H1 (cell line): ENCODE data around the gene ISG15. TPM values are rescaled to one million over a fixed set of nuclear protein-coding genes. Genes with fewer than 3 reads are reported as not detected.

Source experiments
- CTCF ChIA-PET: fragments of 300-600 bp; sonication (Branson Sonifier 250); formaldehyde crosslinking; loops from one replicate; lab custom pipeline; 2021; ENCODE audit not compliant: partially characterized antibody; lab: Charles Lee
- POLR2A ChIA-PET: fragments of 300-600 bp; sonication (Branson Sonifier 250); formaldehyde crosslinking; loops from one replicate; lab custom pipeline; 2021; ENCODE audit warnings: inconsistent platforms; ENCODE audit not compliant: partially characterized antibody; lab: Charles Lee
- DNase-seq, 2 experiments: peaks; one replicate each; pipeline versions ENCODE4 v3.0.0 to v3.0.0-alpha.2; 2010 to 2022; ENCODE audit warnings: low spot score in 2 of 2, low read depth in 1 of 2, mixed read lengths in 1 of 2
- FAIRE-seq: peaks from 2 replicates; lab custom pipeline; 2011; peaks lifted over from hg19 to GRCh38; lab: Jason Lieb, UNC
- H2AFZ ChIP-seq: 2 replicates; pipeline ENCODE4 v1.8.1; 2012; ENCODE audit warnings: low read length, inconsistent platforms
- H2AK5ac ChIP-seq: 2 replicates; pipeline ENCODE4 v1.6.1; 2013; ENCODE audit warnings: low read depth, low read length
- H2BK120ac ChIP-seq: replicated peaks from 2 replicates; pipeline ENCODE3; 2013; ENCODE audit warnings: low read depth, low read length, inconsistent platforms
- H2BK12ac ChIP-seq: 2 replicates; pipeline ENCODE4 v1.6.1; 2013; ENCODE audit warnings: low read depth, low read length
- H2BK15ac ChIP-seq: 2 replicates; pipeline ENCODE4 v1.6.1; 2013; ENCODE audit warnings: low read length
- H2BK20ac ChIP-seq: 2 replicates; pipeline ENCODE4 v1.6.1; 2013; ENCODE audit warnings: low read length
- H2BK5ac ChIP-seq: 2 replicates; pipeline ENCODE4 v1.6.1; 2013; ENCODE audit warnings: low read depth, low read length
- H3K14ac ChIP-seq: 2 replicates; pipeline ENCODE4 v1.6.1; 2013; ENCODE audit warnings: inconsistent platforms; ENCODE audit not compliant: insufficient read length
- H3K18ac ChIP-seq: 2 replicates; pipeline ENCODE4 v1.6.1; 2013; ENCODE audit warnings: low read length; ENCODE audit errors: extremely low read depth
- H3K23ac ChIP-seq: 2 replicates; pipeline ENCODE4 v1.6.1; 2013; ENCODE audit warnings: inconsistent platforms; ENCODE audit not compliant: insufficient read length
- H3K23me2 ChIP-seq: 2 replicates; pipeline ENCODE4 v1.6.1; 2013; ENCODE audit warnings: low read depth, low read length
- H3K27ac ChIP-seq: 2 replicates; pipeline ENCODE4 v1.6.1; 2011; ENCODE audit warnings: low read depth, low read length, inconsistent platforms
- H3K27me3 ChIP-seq, 4 experiments: replicated peaks in 1 of 4; 1 replicate in 1 of 4; 2 replicates in 3 of 4; pipeline versions ENCODE4 v1.6.1 to v1.8.1; 2011 to 2013; ENCODE audit warnings: low read length in 3 of 4, mild to moderate bottlenecking in 3 of 4, inconsistent platforms in 2 of 4, mixed read lengths in 2 of 4, moderate library complexity in 1 of 4; ENCODE audit not compliant: control insufficient read depth in 3 of 4, insufficient read depth in 3 of 4; ENCODE audit errors: extremely low read depth in 1 of 4
- H3K36me3 ChIP-seq, 4 experiments: 2 replicates each; pipeline versions ENCODE4 v1.6.1 to v1.8.1; 2011 to 2013; ENCODE audit warnings: mild to moderate bottlenecking in 4 of 4, low read length in 3 of 4, moderate library complexity in 2 of 4, control low read depth in 1 of 4, inconsistent platforms in 1 of 4; ENCODE audit not compliant: insufficient read depth in 4 of 4, control insufficient read depth in 2 of 4
- H3K4ac ChIP-seq: replicated peaks from 2 replicates; pipeline ENCODE3; 2013; ENCODE audit warnings: low read length, low read depth, mixed read lengths, inconsistent platforms; ENCODE audit not compliant: insufficient read length
- H3K4me1 ChIP-seq, 4 experiments: replicated peaks in 1 of 4; 1 replicate in 1 of 4; 2 replicates in 3 of 4; pipeline versions ENCODE4 v1.6.1 to v1.8.1; 2011 to 2013; ENCODE audit warnings: low read length in 3 of 4, inconsistent platforms in 2 of 4, mixed read lengths in 1 of 4; ENCODE audit not compliant: insufficient read depth in 4 of 4, control insufficient read depth in 3 of 4
- H3K4me2 ChIP-seq, 2 experiments: 2 replicates each; pipeline versions ENCODE4 v1.6.1 to v1.8.1; 2011 to 2013; ENCODE audit warnings: low read depth in 2 of 2, low read length in 2 of 2, control low read depth in 1 of 2, inconsistent platforms in 1 of 2, mild to moderate bottlenecking in 1 of 2; ENCODE audit not compliant: insufficient read depth in 1 of 2
- H3K4me3 ChIP-seq, 4 experiments: fragments of 200-600, 300-600 bp in 1 of 4; sonication (generic), shearing (Covaris generic), sonication (Bioruptor Twin) in 1 of 4; 2 replicates each; pipeline versions ENCODE4 v1.5.1 to v1.8.1; 2011 to 2016; ENCODE audit warnings: low read length in 4 of 4, low read depth in 3 of 4, control low read depth in 2 of 4, inconsistent platforms in 2 of 4, mild to moderate bottlenecking in 2 of 4, mixed read lengths in 1 of 4, moderate library complexity in 1 of 4; ENCODE audit not compliant: insufficient read depth in 2 of 4; ENCODE audit errors: extremely low read depth in 1 of 4
- H3K56ac ChIP-seq: replicated peaks from 2 replicates; pipeline ENCODE3; 2013; ENCODE audit warnings: low read depth, mild to moderate bottlenecking, mixed read lengths, low read length, inconsistent platforms; ENCODE audit not compliant: insufficient read length
- H3K79me1 ChIP-seq: 2 replicates; pipeline ENCODE4 v1.6.1; 2013; ENCODE audit warnings: low read depth, low read length, control low read depth
- H3K79me2 ChIP-seq, 2 experiments: 2 replicates each; pipeline versions ENCODE4 v1.6.1 to v1.8.1; 2012 to 2013; ENCODE audit warnings: low read length in 2 of 2, mild to moderate bottlenecking in 2 of 2, inconsistent platforms in 1 of 2; ENCODE audit not compliant: insufficient read depth in 2 of 2, control insufficient read depth in 1 of 2
- H3K9ac ChIP-seq, 4 experiments: replicated peaks in 1 of 4; 1 replicate in 1 of 4; 2 replicates in 3 of 4; pipeline versions ENCODE4 v1.6.1 to v1.8.1; 2011 to 2013; ENCODE audit warnings: low read depth in 3 of 4, low read length in 3 of 4, control low read depth in 2 of 4, mild to moderate bottlenecking in 2 of 4, moderate library complexity in 2 of 4, inconsistent platforms in 1 of 4; ENCODE audit errors: extremely low read depth in 1 of 4
- H3K9me3 ChIP-seq, 2 experiments: 2 replicates each; pipeline versions ENCODE4 v1.6.1 to v1.8.1; 2012 to 2013; ENCODE audit warnings: mild to moderate bottlenecking in 2 of 2, moderate library complexity in 2 of 2, control low read depth in 1 of 2, inconsistent platforms in 1 of 2, low read depth in 1 of 2, low read length in 1 of 2, mixed read lengths in 1 of 2; ENCODE audit not compliant: insufficient read depth in 2 of 2
- H4K20me1 ChIP-seq, 2 experiments: replicated peaks in 1 of 2; 2 replicates each; pipeline versions ENCODE3 to v1.8.1; 2011 to 2013; ENCODE audit warnings: inconsistent platforms in 2 of 2, low read length in 2 of 2, mild to moderate bottlenecking in 1 of 2; ENCODE audit not compliant: insufficient read depth in 2 of 2, control insufficient read depth in 1 of 2
- H4K5ac ChIP-seq: 2 replicates; pipeline ENCODE4 v1.6.1; 2013; ENCODE audit warnings: low read length, low read depth, mixed read lengths, inconsistent platforms; ENCODE audit not compliant: insufficient read length
- H4K8ac ChIP-seq: 2 replicates; pipeline ENCODE4 v1.8.0; 2013; ENCODE audit warnings: mild to moderate bottlenecking, moderate library complexity, low read length, inconsistent platforms; ENCODE audit not compliant: insufficient read depth; ENCODE audit errors: extremely low read depth
- H4K91ac ChIP-seq: replicated peaks from 2 replicates; pipeline ENCODE3; 2013; ENCODE audit warnings: low read length, mixed read lengths, inconsistent platforms; ENCODE audit not compliant: insufficient read length
- BCL11A ChIP-seq, 2 experiments: IDR thresholded peaks; one replicate each; pipeline ENCODE4 v1.6.1; 2011; ENCODE audit warnings: low read depth in 2 of 2, low read length in 2 of 2, mild to moderate bottlenecking in 2 of 2
- CREB1 ChIP-seq: IDR thresholded peaks from 2 replicates; pipeline ENCODE4 v1.6.1; 2012; ENCODE audit warnings: inconsistent platforms
- FOSL1 ChIP-seq: IDR thresholded peaks from 2 replicates; pipeline ENCODE4 v1.6.1; 2011; ENCODE audit warnings: mild to moderate bottlenecking, low read depth, low read length, moderate library complexity; ENCODE audit not compliant: insufficient read depth
- HDAC6 ChIP-seq: IDR thresholded peaks from one replicate; pipeline ENCODE4 v1.7.1; 2012; ENCODE audit warnings: low read depth, mild to moderate bottlenecking, inconsistent platforms, low read length, moderate library complexity
- JUND ChIP-seq: IDR thresholded peaks from 2 replicates; pipeline ENCODE4 v1.6.1; 2011; ENCODE audit warnings: mild to moderate bottlenecking, improper control_type of control experiment, low read length
- KDM1A ChIP-seq: fragments of 200-600, 300-600 bp; sonication (generic); IDR thresholded peaks from 2 replicates; pipeline ENCODE4 v1.7.1; 2016; ENCODE audit warnings: mild to moderate bottlenecking, low read length, borderline replicate concordance
- KDM5A ChIP-seq: fragments of 200-600 bp; IDR thresholded peaks from 2 replicates; pipeline ENCODE4 v1.7.1; 2012; ENCODE audit warnings: mild to moderate bottlenecking, low read length, inconsistent platforms, mixed read lengths
- SP4 ChIP-seq: IDR thresholded peaks from 2 replicates; pipeline ENCODE4 v1.6.1; 2012; ENCODE audit warnings: low read length, inconsistent platforms
- TCF12 ChIP-seq: IDR thresholded peaks from 2 replicates; pipeline ENCODE4 v1.6.1; 2011; ENCODE audit warnings: low read depth, mild to moderate bottlenecking, low read length
- TEAD4 ChIP-seq: IDR thresholded peaks from 2 replicates; pipeline ENCODE4 v1.6.1; 2012; ENCODE audit warnings: low read depth, low read length, inconsistent platforms, mixed read lengths
- WGBS, 2 experiments: shearing (Covaris generic) in 1 of 2; methylation state at CpG; one replicate each; pipeline versions ENCODE4 v1.1.6 to v1.1.7; 2013 to 2015; ENCODE audit warnings: low lambda C conversion rate in 2 of 2, mixed read lengths in 2 of 2, inconsistent platforms in 1 of 2, low coverage in 1 of 2, missing lambda C conversion rate in 1 of 2; ENCODE audit not compliant: insufficient replicate concordance in 2 of 2, insufficient coverage in 1 of 2, insufficient read length in 1 of 2; ENCODE audit errors: extremely low coverage in 1 of 2, missing lambda C conversion rate in 1 of 2; 5-methylcytosine and 5-hydroxymethylcytosine counted together
- polyA plus RNA-seq, 7 experiments: library from polyadenylated mRNA; depleted of rRNA in 3 of 7; stranded (reverse) in 5 of 7; unstranded in 2 of 7; fragments of >200 nt in 5 of 7; fragments of 200-250 nt in 2 of 7; gene quantifications; 1 replicate in 5 of 7; 2 replicates in 1 of 7; 4 replicates in 1 of 7; pipeline versions ENCODE4 v1.2.1 to v1.2.3, GENCODE V29; 2011 to 2013; ENCODE audit warnings: missing spikeins in 2 of 7, mixed read lengths in 2 of 7
- total RNA-seq: library from RNA; stranded (reverse); fragmentation: NEBNext Ultra II Directional; extraction: Animal tissue kit (Norgen Biotek cat#: 25700); gene quantifications from 2 replicates; pipeline ENCODE4 v1.2.1, GENCODE V29; 2021
- TF ChIP-seq, protein P1 (sequence below): IDR thresholded peaks from 2 replicates; pipeline ENCODE4 v1.6.1; 2011; ENCODE audit warnings: low read length, improper control_type of control experiment
- TF ChIP-seq, protein P2 (sequence below), 3 experiments: IDR thresholded peaks; 1 replicate in 2 of 3; 2 replicates in 1 of 3; pipeline versions ENCODE4 v1.5.1 to v1.6.1; 2011; ENCODE audit warnings: low read length in 3 of 3, mild to moderate bottlenecking in 3 of 3, inconsistent platforms in 2 of 3, low read depth in 1 of 3, moderate library complexity in 1 of 3; ENCODE audit not compliant: insufficient read depth in 1 of 3; ENCODE audit errors: control extremely low read depth in 1 of 3

Gene ISG15
- total and polyA plus RNA-seq, 2 of the 8 experiments (the other 6 are each of a cell fraction or from before 2014, with no cell fraction given): 29.3 to 121 TPM

DNA sequence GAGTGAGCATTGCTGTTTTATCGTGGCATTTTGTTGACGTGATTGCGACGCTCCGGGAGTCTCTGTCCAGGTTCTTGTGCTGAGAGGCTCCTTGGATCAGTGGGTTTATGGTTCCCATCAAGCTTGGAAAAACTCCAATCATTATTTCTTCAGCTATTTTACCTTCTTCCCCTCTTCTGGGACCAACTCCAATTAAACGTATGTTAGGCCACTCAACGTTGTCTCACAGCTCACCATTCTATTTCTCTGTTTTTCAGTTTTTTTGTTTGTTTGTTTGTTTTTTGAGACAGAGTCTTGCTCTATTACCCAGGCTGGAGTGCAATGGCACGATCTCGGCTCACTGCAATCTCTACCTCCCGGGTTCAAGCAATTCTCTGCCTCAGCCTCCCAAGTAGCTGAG lies 21.4 kb upstream of the ISG15 start:
- Histone ChIP-seq H3K18ac (no peak overlapping the region), H3K4me2 (no peak overlapping the region), H3K9ac (no peak overlapping the region), H3K4me1 (no peaks in the 10 kb centered on the region), H3K4me3 (no peak overlapping the region), H2BK15ac (no peak overlapping the region), H4K5ac (no peak overlapping the region), H2BK120ac (no peak overlapping the region), H2AFZ (no peak overlapping the region), H3K9me3 (no peaks in the 10 kb centered on the region), H2BK5ac (no peak overlapping the region), H3K36me3 (no peaks in the 10 kb centered on the region), H3K23me2 (peaks cover 4% of the 10 kb centered on the region; the same call in 1 of the 2 replicates), H2AK5ac (no peak overlapping the region), H3K27me3 (peaks cover 4 to 41% (median 30%) of the 10 kb centered on the region in 4 experiments), H2BK20ac (no peak overlapping the region), H3K79me1 (no peaks in the 10 kb centered on the region), H3K79me2 (no peaks in the 10 kb centered on the region), H3K23ac (no peak overlapping the region), H3K56ac (no peak overlapping the region), H4K91ac (no peak overlapping the region), H3K14ac (no peak overlapping the region), H4K20me1 (peaks cover 0 to 3% of the 10 kb centered on the region in 2 experiments), H2BK12ac (no peak overlapping the region), H3K27ac (no peak overlapping the region), H4K8ac (no peak overlapping the region), H3K4ac (no peak overlapping the region)
- CTCF ChIA-PET: interaction anchor here (1.0 to 7.7 kb wide), 3 partner anchors 10 to 72 kb away, joined by 4 to 86 read pairs (median 5); partner anchors contain the start of gene PERM1
- POLR2A ChIA-PET: no interaction called here
- WGBS, 2 experiments: 96% methylated on average over 10 of the region's 10 CpGs; no CpG with 5 or more reads in 1 of the 2 experiments
- FAIRE-seq (no peak), DNase-seq (no peak)
- TF ChIP-seq SP4 (no peak), TCF12 (no peak), CREB1 (no peak), TEAD4 (no peak), KDM5A (no peak), HDAC6 (no peak), BCL11A (IDR thresholded peaks at IDR 0.05; ENCODE audit: low read depth in 2 of 2, low read length in 2 of 2) (no peak), KDM1A (no peak), JUND (no peak), FOSL1 (no peak)
- TF ChIP-seq, protein P1, sequence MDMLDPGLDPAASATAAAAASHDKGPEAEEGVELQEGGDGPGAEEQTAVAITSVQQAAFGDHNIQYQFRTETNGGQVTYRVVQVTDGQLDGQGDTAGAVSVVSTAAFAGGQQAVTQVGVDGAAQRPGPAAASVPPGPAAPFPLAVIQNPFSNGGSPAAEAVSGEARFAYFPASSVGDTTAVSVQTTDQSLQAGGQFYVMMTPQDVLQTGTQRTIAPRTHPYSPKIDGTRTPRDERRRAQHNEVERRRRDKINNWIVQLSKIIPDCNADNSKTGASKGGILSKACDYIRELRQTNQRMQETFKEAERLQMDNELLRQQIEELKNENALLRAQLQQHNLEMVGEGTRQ: no peak
- TF ChIP-seq, protein P2, sequence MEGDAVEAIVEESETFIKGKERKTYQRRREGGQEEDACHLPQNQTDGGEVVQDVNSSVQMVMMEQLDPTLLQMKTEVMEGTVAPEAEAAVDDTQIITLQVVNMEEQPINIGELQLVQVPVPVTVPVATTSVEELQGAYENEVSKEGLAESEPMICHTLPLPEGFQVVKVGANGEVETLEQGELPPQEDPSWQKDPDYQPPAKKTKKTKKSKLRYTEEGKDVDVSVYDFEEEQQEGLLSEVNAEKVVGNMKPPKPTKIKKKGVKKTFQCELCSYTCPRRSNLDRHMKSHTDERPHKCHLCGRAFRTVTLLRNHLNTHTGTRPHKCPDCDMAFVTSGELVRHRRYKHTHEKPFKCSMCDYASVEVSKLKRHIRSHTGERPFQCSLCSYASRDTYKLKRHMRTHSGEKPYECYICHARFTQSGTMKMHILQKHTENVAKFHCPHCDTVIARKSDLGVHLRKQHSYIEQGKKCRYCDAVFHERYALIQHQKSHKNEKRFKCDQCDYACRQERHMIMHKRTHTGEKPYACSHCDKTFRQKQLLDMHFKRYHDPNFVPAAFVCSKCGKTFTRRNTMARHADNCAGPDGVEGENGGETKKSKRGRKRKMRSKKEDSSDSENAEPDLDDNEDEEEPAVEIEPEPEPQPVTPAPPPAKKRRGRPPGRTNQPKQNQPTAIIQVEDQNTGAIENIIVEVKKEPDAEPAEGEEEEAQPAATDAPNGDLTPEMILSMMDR (IDR thresholded peaks at IDR 0.05; ENCODE audit: control extremely low read depth in 1 of 3, insufficient read depth in 1 of 3, low read depth in 1 of 3, low read length in 3 of 3): no peak
